Fibroblast of villous mesenchyme (primary cell): Measurements from ENCODE around the gene MAPK8. TPM values are rescaled to one million over a fixed set of nuclear protein-coding genes. Genes with fewer than 3 reads are reported as not detected.
"Not testable (repeated sequence)": the region's sequence is repeated elsewhere in the genome, so short reads cannot be mapped to it uniquely, and the experiment has no call there.

Experiments used
- DNase-seq: peaks from one replicate; pipeline ENCODE4 v3.0.0-alpha.2; 2010; ENCODE audit warnings: low read depth
- H3K4me3 ChIP-seq: 2 replicates; pipeline ENCODE4 v1.5.1; 2011; ENCODE audit warnings: low read depth, mild to moderate bottlenecking, low read length
- CTCF ChIP-seq: IDR thresholded peaks from 2 replicates; pipeline ENCODE4 v1.5.1; 2012; ENCODE audit warnings: low read depth, mild to moderate bottlenecking, low read length; ENCODE audit not compliant: insufficient read depth
- total RNA-seq: library from RNA; depleted of rRNA; stranded (reverse); fragments of >200 nt; gene quantifications from 2 replicates; pipeline ENCODE4 v1.2.3, GENCODE V29; 2012

Gene MAPK8
- total RNA-seq, 1 donor: 111 TPM

- no peak for TF ChIP-seq CTCF
- DNase-seq: no peak
- H3K4me3 ChIP-seq: no peak overlapping the region
Observed at GRCh38 chr10:48419714-48420113, 113.2 kb downstream of the MAPK8 start.

GRCh38 chr10:48421862-48422261 lies 115.4 kb downstream of the MAPK8 start:
- not testable (repeated sequence) for DNase-seq, H3K4me3 ChIP-seq

- no peak overlapping the region for H3K4me3 ChIP-seq
- DNase-seq: no peak
- TF ChIP-seq CTCF: no peak
Observed at GRCh38 chr10:48423884-48424283, 117.4 kb downstream of the MAPK8 start.

GRCh38 chr10:48428896-48429295 lies 122.4 kb downstream of the MAPK8 start:
- DNase-seq: no peak
- no peak overlapping the region for H3K4me3 ChIP-seq
- no peak for TF ChIP-seq CTCF

- H3K4me3 ChIP-seq: no peak overlapping the region
- no peak for TF ChIP-seq CTCF
- DNase-seq: no peak
Observed at GRCh38 chr10:48429309-48429708, 122.8 kb downstream of the MAPK8 start.

- H3K4me3 ChIP-seq: no peak overlapping the region
- DNase-seq: no peak
- no peak for TF ChIP-seq CTCF
Observed at GRCh38 chr10:48430402-48430993, 124.0 kb downstream of the MAPK8 start.

GRCh38 chr10:48431871-48432270 lies 125.4 kb downstream of the MAPK8 start:
- DNase-seq: no peak
- no peak overlapping the region for H3K4me3 ChIP-seq
- no peak for TF ChIP-seq CTCF
